Measurements from ENCODE around the gene RADIL.

Gene RADIL

DNA sequence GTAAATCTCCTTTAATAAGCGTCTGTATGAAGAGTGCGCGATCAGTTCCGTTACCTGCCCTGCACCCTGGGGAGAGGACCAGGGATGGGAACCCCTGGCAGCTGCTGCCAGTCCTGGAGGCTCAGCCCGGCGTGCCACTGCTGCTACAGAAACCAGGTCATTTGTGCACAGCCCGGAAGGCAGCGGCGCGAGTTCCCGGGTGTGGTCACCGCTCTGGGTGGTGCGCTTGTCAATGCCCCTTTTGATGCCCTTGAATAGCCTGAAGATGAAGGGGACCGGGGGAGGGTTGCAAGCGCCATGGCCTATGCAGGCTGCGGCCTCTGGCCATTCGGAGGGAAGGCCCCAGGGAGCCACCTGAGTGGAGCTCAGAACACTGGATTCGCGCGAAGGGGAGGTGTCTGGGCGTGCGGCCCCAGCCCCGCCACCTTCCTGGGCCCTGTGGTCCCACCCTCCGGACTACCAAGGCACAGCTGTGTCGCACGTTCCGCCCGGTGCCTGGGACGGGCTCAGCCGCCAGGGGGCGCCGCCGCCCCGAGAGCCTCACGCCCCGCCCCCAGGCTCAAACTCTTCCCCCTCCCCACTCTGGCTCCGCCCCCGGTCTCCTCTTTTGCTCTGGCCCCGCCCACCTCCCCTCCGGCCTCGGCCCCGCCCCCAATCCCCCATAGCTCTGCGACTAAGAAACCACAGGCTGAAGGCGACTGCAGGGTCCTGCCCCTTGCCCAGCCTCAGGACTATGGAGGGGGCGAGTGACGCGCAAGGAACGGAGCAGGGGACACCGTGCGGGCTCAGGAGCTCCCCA lies 91.6 kb downstream of the RADIL start:
- peak; percentile 84 for DNase-seq

DNA sequence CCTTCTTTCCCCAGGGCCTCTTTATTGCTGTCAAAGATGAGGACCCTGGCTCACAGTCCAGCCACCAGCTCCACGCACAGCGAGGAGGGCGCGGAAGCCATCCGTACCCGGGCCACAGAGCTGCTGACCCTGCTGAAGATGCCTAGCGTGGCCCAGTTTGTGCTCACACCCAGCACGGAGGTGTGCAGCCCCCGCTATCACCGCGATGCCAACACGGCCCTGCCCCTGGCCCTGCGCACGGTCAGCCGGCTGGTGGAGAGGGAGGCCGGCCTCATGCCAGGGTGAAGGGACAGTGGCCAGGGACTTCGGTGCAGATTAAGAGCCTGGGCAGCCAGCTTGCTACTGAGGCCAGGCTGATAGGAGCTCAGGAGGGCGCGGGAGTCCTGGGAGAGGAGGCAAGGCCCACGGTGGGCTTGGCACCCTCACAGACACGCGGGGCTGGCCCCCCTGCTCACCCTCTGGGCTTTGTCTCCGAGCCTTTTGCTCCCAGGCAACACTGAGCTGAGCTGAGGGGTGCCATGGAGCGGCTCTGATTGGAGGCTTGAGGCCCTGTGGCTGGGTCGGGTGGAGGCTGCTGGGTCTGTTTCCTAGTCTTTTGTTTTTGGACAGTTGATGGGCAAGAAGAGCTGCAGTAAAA lies 92.3 kb downstream of the RADIL start:
- no peak for DNase-seq

DNA sequence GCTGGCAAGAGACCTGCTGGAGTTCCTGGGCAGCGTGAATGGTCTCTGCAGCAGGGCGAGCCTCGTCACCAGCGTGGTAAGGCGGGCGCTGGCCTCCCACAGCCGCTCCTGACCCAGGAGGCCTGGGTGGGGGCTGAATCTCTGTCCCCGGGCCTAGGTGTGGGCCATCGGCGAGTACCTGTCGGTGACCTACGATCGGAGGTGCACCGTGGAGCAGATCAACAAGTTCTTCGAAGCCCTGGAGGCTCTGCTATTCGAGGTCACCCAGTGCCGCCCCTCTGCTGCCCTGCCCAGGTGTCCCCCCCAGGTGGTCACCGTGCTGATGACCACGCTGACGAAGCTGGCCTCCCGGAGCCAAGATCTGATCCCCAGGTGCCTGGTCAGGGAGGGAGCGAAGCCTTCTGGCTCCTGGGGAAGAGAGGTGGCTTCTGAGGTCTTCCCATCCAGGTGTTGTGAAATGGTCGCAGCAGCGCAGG lies 93.0 kb downstream of the RADIL start:
- no peak for DNase-seq

DNA sequence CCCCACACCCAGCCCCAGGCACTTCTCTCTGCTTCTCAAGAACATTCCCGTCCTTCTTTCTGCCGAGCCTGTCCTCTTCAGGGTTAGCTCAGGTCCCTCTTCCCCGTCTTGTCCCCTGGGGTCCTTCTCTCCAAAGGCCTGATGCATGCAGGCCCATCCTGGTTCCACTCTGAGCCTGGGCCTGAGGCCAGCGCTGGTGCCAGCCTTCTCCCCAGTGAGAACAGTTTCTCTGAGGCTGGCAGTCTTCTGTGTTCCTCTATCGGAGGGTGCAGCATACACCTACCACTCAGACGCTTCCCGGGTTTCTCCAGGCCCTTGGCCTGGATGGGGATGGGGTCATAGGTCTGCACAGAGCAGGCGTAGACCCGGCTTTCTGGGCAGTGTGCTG lies 93.4 kb downstream of the RADIL start:
- no peak for DNase-seq

DNA sequence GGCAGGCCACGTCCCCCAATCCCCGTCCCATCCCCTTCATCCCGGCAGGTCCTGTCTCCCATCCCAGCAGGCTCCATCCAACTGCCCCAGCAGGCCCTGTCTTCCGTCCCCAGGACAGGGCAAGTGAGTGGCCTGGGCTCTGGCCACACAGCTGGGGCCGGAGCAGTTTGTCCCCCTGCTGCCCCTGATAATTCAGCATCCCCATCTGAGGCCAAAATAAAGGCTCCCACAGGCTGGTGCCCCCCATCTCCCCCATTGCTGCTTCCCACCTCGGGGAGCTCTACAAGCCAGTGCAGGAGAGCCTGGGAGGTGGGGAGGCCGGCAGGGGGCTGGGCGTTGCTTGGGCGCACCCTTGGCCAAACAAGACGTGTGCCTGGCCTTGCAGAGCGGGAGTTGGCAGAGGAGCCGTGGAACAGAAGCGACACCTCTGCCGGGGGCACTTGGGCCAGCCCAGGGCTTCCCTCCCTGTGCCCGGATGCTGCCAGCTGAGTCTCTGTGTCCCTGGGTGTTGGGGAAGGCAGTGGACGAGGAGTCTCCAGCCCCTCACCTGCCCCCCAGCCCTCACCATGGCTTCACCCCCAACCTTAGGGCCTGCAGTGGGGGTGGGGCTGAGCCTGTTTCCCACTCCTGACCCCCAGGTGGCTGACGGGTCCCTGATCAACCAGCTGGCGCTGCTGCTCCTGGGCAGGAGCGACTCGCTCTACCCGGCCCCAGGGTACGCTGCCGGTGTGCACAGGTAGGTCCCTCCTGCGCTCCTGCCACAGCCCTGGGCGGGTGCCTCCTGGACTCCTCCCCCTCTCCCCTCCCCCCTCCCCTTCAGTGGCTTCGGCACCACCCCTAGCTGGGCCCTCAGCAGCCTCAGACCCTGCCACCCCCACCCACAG lies 94.1 kb downstream of the RADIL start:
- DNase-seq, result no peak

DNA sequence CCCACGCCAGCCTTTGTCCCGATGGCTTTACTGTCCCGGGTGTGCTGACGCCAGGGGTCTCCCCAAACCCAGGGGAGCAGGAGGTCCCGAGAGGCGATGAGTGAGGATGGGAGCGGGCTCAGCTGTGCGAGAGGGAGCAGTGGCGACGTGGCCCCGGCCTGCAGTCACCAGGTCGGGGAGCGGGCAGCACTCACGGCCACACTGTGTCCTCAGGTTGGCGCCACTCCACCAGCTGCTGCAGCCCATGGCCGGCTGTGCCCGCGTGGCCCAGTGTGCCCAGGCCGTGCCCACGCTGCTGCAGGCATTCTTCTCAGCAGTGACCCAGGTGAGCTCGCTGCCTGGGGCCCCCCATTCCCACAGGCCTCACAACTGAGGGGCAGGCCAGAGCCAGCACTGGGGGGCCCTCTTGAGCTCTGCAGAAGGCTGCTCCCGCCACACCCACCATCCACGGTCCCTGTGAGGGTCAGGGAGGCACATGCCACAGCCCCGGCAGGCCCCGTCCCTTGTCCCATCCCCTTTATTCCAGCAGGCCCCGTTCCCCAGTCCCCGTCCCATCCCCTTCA lies 94.8 kb downstream of the RADIL start:
- no peak for DNase-seq

DNA sequence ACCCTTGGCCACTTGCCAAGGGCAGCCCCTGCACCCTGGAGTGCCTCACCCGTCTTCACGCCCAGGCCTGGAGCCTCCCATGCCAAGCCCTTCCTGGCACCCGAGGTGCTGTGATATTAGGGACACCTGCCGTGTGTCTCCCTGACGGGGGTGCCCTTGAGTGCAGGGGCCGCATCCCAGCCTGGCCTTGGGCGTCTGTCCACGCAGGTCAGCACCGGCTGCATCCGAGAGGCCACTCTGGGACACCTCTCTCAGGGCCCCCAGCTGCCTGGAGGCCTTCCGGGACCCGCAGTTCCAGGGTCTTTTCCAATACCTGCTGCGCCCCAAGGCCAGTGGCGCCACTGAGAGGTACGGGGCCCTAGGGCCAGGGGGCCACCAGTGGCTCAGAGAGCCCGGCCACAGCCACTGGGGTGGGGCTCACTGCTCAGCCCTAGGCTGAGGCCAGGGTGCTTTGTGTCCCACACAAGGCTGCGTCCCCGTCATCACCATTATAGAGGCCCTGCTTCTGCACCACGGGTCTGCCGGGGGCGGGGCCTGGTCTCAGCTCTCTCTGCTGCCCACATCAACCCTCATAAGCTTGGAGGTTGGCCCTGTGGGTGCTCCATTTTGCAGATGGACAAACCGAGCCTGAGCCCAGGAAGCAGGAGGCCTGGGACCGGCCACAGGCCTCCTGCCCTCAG lies 95.4 kb downstream of the RADIL start:
- no peak for DNase-seq

DNA sequence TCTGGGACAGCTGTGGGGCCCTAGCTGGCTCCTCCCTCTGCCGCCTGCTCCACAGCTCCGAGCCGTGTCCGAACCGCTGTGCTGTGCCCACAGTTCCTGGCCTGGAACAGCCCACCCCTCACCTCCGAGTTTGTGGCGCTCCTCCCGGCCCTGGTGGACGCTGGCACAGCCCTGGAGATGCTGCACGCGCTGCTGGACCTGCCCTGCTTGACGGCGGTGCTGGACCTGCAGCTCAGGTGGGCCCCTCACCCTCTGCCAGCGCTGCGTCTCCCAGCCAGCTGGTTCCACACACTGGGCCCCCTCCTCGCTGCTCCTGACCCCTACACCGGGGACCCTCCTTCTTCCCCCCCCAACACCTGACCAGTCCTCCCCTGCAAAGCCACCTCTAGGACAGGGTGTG lies 96.0 kb downstream of the RADIL start:
- DNase-seq, result no peak

DNA sequence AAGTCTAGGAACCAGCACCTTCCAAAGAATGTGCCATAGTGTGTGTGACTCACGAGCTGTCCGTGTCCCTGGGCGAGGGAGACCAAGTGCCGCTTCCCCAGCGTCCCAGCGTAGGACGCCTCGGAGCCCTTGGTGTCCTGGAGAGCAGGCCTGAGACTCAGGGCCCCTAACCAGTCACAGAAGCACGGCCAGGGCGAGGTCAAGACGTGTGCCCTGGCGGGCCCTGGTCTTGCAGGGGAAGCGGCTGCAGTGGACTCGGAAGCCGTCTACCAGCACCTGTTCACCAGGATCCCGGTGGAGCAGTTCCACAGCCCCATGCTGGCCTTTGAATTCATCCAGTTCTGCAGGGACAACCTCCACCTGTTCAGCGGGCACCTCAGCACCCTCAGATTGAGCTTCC lies 97.5 kb downstream of the RADIL start:
- DNase-seq, result no peak

DNA sequence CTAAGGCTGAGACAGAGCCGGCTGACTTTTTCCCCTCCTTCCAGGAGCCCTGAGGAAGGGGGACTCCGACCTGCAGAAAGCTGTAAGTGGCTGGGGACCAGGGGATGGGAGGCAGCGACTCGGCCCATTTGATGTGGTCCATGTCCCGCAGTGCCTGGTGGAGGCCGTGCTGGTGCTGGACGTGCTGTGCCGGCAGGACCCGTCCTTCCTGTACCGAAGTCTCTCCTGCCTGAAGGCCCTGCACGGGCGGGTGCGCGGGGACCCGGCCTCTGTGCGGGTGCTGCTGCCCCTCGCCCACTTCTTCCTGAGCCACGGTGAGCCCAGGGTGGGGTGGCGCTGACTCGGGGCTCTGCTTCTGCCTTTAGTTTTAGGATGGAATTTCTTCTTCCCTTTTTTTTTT lies 98.1 kb downstream of the RADIL start:
- DNase-seq, result no peak

DNA sequence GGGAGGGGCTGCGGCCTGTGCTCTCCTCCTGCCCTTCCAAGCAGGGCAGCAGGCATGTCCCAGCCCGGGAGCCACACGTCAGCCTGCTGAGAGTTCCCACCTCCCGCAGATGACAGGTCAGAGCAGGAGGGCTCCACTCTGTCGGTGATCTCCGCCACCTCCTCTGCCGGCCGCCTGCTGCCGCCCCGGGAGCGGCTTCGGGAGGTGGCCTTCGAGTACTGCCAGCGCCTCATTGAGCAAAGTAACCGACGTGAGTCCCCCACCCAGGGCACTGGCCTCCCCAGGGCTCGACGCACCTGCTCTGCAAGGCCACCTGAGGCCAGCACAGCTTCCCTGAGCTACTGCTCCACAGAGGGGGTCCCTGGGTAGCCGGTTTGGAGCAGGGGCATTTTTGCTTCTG lies 98.7 kb downstream of the RADIL start:
- DNase-seq, result no peak

DNA sequence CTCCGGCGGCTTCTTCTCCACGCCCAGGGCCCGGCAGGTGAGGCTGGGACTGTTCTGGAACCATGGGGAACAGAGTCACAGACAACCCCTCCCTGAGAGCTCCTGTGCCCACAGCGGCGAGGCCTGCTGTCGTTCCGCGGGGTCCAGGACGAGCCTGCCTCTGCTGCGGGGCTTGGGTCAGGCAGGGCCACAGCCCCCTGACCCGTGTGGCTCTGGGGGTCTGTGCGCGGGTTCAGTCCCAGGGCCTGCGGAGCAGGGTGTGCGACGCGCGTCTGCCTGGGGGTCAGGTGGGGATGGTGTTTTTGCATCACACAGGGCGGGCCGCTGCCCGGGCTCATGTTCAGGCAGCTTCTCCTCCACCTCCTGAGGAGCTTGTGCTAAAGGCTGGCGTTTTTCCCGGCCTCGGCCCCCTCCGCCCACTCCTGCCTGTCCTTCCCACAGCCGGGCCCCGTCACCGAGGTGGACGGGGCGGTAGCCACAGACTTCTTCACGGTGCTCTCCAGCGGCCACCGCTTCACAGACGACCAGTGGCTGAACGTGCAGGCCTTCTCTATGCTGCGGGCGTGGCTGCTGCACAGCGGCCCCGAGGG lies 99.7 kb downstream of the RADIL start:
- no peak for DNase-seq

DNA sequence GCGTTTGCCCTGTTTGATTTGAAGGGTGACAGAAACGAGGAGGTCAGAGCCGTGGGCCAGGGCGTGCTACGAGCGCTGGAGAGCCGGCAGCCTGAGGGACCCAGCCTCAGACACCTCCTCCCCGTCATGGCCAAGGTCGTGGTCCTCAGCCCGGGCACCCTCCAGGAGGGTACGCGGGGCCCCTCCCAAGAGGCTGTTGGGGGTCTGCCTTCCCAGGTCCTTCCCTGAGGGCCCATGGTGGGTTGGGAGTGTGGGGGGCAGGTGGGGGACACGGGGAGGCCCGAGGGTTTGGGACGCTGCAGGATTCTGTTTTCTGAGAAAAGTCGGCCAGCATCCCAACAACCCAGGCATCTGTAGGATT lies 100.2 kb downstream of the RADIL start:
- DNase-seq, result no peak

DNA sequence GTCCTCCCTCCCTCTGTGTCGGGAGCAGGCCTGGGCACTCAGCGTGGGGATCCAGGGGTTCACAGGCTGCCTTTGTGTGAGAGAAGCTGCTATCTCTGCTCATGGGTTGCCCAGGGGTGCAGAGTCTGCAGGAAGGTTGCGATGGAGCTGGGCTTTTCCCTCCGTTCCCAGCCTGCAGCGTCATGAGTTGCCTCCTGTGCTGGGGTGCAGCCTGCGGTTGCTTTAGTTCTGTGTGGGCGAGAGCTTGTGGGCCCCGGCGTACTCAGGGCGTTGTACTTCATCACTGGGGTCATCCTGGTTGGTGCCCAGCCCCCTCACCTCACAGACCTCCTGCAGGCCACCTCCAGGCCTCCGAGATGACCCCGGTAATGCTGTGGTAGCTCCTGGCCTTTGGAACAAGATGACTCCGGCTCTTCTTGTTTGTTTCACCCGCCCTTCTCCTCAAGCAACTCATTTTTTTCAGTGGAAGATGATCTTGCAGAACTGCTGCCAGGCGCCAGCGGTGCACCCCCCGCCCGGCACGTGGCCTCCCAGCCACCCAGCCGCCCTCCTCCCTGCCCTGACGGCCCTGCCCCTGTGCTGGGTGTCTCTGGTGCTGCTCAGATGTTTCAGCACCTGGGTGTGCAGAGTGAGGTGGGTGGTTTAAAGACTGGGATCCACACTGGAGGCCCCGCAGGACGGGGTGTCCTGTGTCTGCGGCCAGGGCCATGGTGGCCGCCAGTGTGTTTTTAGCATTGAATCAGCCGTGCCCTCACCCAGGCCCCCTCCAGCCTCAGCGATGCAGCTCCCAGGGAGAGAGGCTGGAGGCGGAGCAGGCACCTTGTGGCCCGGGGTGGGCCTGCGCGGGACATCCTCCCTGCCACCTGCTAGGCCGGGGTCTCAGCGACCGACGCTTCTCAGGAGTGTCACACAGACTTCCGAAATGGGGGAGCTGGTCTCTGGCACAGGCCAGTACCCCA lies 100.9 kb downstream of the RADIL start:
- no peak for DNase-seq

DNA sequence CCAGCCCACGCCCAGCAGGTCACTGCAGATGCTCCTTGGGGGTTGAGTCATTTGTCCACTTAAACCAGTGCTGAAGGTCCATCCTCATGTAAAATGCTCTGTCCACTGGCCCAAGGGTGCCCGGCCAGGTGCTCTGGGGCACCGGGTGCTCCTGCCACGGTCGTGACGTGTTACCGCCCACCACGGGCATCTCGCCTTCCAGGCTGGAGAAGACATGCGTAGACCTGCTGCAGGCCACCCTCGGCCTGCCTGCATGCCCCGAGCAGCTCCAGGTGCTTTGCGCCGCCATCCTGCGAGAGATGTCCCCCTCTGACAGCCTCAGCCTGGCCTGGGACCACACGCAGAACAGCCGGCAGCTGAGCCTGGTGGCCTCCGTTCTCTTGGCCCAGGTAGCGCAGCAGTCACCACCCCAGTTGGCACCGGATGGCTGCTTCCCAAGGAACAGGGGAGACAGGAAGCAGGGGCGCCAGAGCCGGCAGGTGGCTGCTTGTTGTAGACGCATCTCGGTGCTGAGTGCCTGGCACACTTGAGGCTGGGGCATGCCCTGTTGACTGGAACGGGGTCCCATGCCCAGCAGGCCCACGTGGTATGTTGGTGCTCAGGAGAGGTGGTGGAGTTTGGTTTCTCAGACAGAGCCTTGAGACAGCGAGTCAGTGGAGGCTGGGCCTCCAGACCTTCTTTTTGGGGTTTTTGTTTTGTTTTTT lies 102.0 kb downstream of the RADIL start:
- DNase-seq, result no peak

DNA sequence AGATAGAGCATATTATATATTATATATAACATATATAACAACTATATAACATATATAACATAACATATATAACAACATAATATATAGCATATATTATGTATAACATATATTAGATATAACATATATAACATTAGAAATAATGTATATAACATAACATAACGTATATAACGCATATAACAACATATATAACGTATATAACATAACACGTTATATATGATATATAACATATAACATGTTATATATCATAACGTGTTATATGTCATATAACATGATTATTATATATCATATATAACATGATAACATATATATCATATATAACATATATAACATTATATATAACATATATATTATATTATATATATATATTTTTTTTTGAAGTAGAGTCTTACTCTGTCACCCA lies 104.4 kb downstream of the RADIL start:
- DNase-seq, result no peak

DNA sequence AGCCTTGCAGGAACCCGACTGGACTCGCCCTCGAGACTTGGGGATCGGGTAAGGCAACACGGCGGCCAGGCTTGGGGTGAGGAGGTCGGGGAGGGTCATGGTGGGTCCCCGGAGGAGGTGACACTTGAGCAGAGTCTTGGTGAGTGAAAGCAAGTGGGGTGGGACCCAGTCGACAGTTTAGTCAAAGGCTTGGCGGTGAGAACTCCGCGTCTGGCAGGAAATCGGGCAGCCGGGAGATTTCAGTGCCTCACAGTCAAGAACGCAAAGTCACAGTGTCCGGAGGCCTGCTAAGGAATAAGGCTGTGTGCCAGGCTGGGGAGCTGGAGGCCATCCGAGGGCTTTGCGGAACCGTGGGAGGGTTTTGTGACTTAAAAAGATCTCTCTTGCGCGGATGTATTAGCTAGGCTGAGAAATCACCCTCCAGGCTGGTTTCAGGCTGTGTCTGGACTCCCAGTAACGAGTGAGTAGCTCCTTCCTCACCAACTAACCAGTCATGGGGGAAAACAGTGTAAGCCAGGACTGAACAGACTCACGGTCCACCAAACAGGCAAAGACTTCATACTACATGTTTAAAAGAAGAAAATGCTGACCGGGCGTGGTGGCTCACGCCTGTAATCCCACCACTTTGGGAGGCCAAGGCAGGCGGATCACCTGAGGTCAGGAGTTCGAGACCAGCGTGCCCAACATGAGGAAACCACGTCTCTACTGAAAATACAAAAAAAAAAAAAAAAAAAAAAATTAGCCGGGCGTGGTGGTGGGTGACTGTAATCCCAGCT lies 107.5 kb downstream of the RADIL start:
- DNase-seq, result peak; percentile 33 to 56

DNA sequence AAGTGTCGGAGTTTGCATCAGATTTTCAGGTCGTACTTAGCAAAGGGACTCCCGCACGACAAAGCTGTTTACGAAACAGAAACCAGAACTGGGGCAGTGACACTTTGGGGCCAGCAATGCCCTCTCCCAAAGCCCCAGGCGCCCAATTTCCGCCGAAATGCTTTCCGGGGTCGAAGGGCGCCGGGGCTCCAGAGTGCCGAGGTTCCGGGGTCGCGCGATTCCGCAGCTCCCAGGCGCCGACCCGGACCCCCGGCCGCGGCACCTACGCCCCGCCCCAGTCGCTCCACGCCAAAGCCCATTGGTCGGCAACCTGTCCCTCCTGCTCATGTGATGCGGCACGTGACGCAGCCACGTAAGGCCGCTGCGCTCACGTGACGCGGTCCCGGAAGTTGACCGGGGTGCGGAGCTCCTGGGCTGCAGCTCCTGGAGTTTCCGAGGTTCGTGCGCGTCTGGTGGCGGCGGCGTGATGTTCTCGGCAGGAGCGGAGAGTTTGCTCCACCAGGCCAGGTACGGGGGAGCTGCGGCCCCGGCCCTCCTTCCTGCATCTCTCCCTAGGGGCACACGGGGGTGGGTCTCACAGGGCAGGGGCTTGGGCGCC lies 108.2 kb downstream of the RADIL start, which contains the start of gene AP5Z1:
TSS of gene AP5Z1 (plus strand) at position 374 of the 598 bp plus-strand sequence. CDS start at position 467, 93 bp downstream.
- peak; percentile 95 to 96 for DNase-seq

DNA sequence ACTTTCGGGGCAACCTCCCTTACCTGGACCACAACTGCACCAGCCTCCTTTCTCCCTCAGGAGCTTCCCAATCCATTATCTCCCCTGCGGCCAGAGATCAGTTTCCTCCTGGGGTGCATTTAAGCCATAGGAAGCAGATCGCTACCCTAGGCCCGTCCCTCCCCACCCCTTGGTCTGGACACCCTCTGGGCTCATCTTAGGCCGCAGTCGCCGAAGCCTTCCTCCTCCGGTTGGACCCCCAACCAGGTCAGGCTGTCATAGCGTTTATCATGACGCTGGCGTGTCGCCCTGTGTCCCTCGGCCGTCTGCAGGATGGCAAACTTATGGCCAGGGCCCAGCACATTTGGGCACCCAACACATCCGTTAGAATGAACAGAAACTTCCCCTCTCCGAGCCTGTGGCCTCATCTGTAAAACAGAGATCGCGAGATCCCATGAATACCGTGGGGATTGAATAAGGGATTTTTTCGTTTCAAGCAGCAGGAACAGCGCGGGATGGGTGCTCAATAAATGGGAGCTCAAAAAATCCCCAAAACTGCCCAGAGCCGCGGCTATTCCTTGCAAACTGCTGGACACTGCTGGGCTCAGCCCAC lies 108.8 kb downstream of the RADIL start:
- peak; percentile 19 to 28 for DNase-seq

Data from stimulated activated CD4-positive, alpha-beta T cell treated with anti-CD3 and anti-CD28 coated beads, Interleukin-2, amount 100 ng/mL, for 24 hours (primary cell).